Measurements from ENCODE around the gene ANKRD50. TPM values are rescaled to one million over a fixed set of nuclear protein-coding genes. Genes with fewer than 3 reads are reported as not detected.
A peak's percentile ranks its signal among the peaks of the same experiment; 100 is the strongest.

ANKRD50 gene
- total RNA-seq: 10 to 100 TPM in 5 of 6 donors, 1 to 10 TPM in 1; 9.2 to 26.5 (median 18.3) TPM

- ATAC-seq (ENCODE audit: low FRiP score in 2 of 2) (peak; percentile 92 to 93), DNase-seq (peak; percentile 93 to 97)
- Histone ChIP-seq H3K4me3 (peak within 1 kb of the TSS; percentile 65 to 87 (median 80)), H3K9me3 (no peaks in the 10 kb centered on the region), H3K27me3 (no peaks in the 10 kb centered on the region), H3K36me3 (no peaks in the 10 kb centered on the region), H3K4me1 (peaks cover 20 to 27% (median 23%) of the 10 kb centered on the region in 4 donors), H3K27ac (peak within 1 kb of the TSS; percentile 95 to 97 (median 96))
- 0 to 1% methylated on average over 4 to 34 of the region's 85 CpGs for WGBS, 2 donors
- TF ChIP-seq POLR2A (IDR thresholded peaks at IDR 0.05): peak in 3 of 4 donors; percentile 40 to 81 (median 54)
- TF ChIP-seq POLR2AphosphoS5 (IDR thresholded peaks at IDR 0.05): peak; percentile 78 to 81
- no peak for TF ChIP-seq CTCF (IDR thresholded peaks at IDR 0.05)
- peak in 1 of 4 donors; percentile 70 for TF ChIP-seq EP300 (IDR thresholded peaks at IDR 0.05)
Measured at GRCh38 chr4:124712372-124713184, at the start of gene ANKRD50. TSS of gene ANKRD50 (minus strand) at chr4:124712732. CDS start at chr4:124710511, 2,221 bp downstream.

GRCh38 chr4:124757126-124757525, 44.6 kb upstream of the ANKRD50 start:
- H3K9me3 ChIP-seq: no peaks in the 10 kb centered on the region
- no peak for DNase-seq
- no peak for TF ChIP-seq CTCF (IDR thresholded peaks at IDR 0.05)
- no peak for TF ChIP-seq POLR2AphosphoS5 (IDR thresholded peaks at IDR 0.05)
- no peak for TF ChIP-seq EP300 (IDR thresholded peaks at IDR 0.05)
- TF ChIP-seq POLR2A (IDR thresholded peaks at IDR 0.05): no peak
- 79 to 81% methylated on average over 1 of the region's 1 CpG for WGBS, 2 donors
- H3K27ac ChIP-seq: no peak overlapping the region
- H3K36me3 ChIP-seq: no peaks in the 10 kb centered on the region
- no peak overlapping the region for H3K4me3 ChIP-seq
- no peaks in the 10 kb centered on the region for H3K4me1 ChIP-seq
- no peaks in the 10 kb centered on the region for H3K27me3 ChIP-seq
- ATAC-seq (ENCODE audit: low FRiP score in 2 of 2): no peak

GRCh38 chr4:124754681-124755080, 42.1 kb upstream of the ANKRD50 start:
- H3K4me3 ChIP-seq: no peak overlapping the region
- H3K27ac ChIP-seq: no peak overlapping the region
- no peak for TF ChIP-seq CTCF (IDR thresholded peaks at IDR 0.05)
- no peak for TF ChIP-seq POLR2A (IDR thresholded peaks at IDR 0.05)
- TF ChIP-seq EP300 (IDR thresholded peaks at IDR 0.05): no peak
- no peak for TF ChIP-seq POLR2AphosphoS5 (IDR thresholded peaks at IDR 0.05)
- H3K9me3 ChIP-seq: no peaks in the 10 kb centered on the region
- no peak for DNase-seq
- ATAC-seq (ENCODE audit: low FRiP score in 2 of 2): no peak
- H3K4me1 ChIP-seq: no peaks in the 10 kb centered on the region
- H3K27me3 ChIP-seq: no peaks in the 10 kb centered on the region
- H3K36me3 ChIP-seq: no peaks in the 10 kb centered on the region

GRCh38 chr4:124753941-124754581, 41.5 kb upstream of the ANKRD50 start:
- WGBS, 2 donors: 63 to 76% methylated on average over 4 of the region's 4 CpGs
- DNase-seq (peak in 1 of 2 donors; percentile 81), ATAC-seq (ENCODE audit: low FRiP score in 2 of 2) (peak; percentile 50 to 83)
- no peaks in the 10 kb centered on the region for H3K9me3 ChIP-seq
- H3K27ac ChIP-seq: peak overlapping the region in 1 of 4 donors; percentile 11
- H3K36me3 ChIP-seq: no peaks in the 10 kb centered on the region
- no peaks in the 10 kb centered on the region for H3K27me3 ChIP-seq
- no peak overlapping the region for H3K4me3 ChIP-seq
- no peak for TF ChIP-seq CTCF (IDR thresholded peaks at IDR 0.05)
- TF ChIP-seq POLR2AphosphoS5 (IDR thresholded peaks at IDR 0.05): peak in 1 of 2 donors; percentile 26
- TF ChIP-seq EP300 (IDR thresholded peaks at IDR 0.05): peak in 1 of 4 donors; percentile 31
- TF ChIP-seq POLR2A (IDR thresholded peaks at IDR 0.05): no peak
- no peaks in the 10 kb centered on the region for H3K4me1 ChIP-seq
